ENCODE measurements around the gene CLIP3. TPM values are rescaled to one million over a fixed set of nuclear protein-coding genes. Genes with fewer than 3 reads are reported as not detected.

Gene CLIP3
- total RNA-seq, 1 donor from 2014 or later = 4.7 TPM

- no peak for DNase-seq (ENCODE audit: low read depth)
- TF ChIP-seq CTCF (IDR thresholded peaks at IDR 0.05; ENCODE audit: insufficient read depth, low read length, poor library complexity, severe bottlenecking) = no peak
- H3K27me3 ChIP-seq (ENCODE audit: control insufficient read depth, insufficient read depth, low read length) = no peaks in the 10 kb centered on the region
- no peak overlapping the region for H3K4me3 ChIP-seq (ENCODE audit: low read depth, low read length)
- no peaks in the 10 kb centered on the region for H3K36me3 ChIP-seq (ENCODE audit: control insufficient read depth, insufficient read depth, low read length)
These were observed 65.9 kb downstream of the CLIP3 start for GRCh38 chr19:35966771-35967170.

Other genes with a start within 250 kb of the CLIP3 start
- gene PRODH2, start 220.0 kb downstream of the CLIP3 start, total RNA-seq = not detected in 2 replicates
- 0.68 and 0.92 TPM in 2 replicates for gene NPHS1, start 180.4 kb downstream of the CLIP3 start, total RNA-seq
- 0.50 and 1.0 TPM in 2 replicates for gene KIRREL2, start 176.0 kb downstream of the CLIP3 start, total RNA-seq
- gene APLP1, start 164.3 kb downstream of the CLIP3 start, total RNA-seq = 6.3 and 9.3 TPM in 2 replicates
- gene NFKBID, start 132.3 kb downstream of the CLIP3 start, total RNA-seq = 6.1 and 6.2 TPM in 2 replicates
- gene HCST, start 130.3 kb downstream of the CLIP3 start, total RNA-seq = not detected in 2 replicates
- 1.1 TPM in 1 of 2 replicates, not detected in the other for gene TYROBP, start 124.6 kb downstream of the CLIP3 start, total RNA-seq
- gene LRFN3, start 96.5 kb downstream of the CLIP3 start, total RNA-seq = 14.4 and 24.8 TPM in 2 replicates
- 47.4 and 49.5 TPM in 2 replicates for gene SDHAF1, start 37.7 kb downstream of the CLIP3 start, total RNA-seq
- gene SYNE4, start 24.1 kb downstream of the CLIP3 start, total RNA-seq = 8.6 and 11.5 TPM in 2 replicates
- 17.5 and 22.4 TPM in 2 replicates for gene ALKBH6, start 18.7 kb downstream of the CLIP3 start, total RNA-seq
- gene THAP8, start 21.4 kb upstream of the CLIP3 start, total RNA-seq = 12.0 and 16.3 TPM in 2 replicates
- gene WDR62, start 22.0 kb upstream of the CLIP3 start, total RNA-seq = 1.8 and 2.8 TPM in 2 replicates
- gene OVOL3, start 78.3 kb upstream of the CLIP3 start, total RNA-seq = not detected in 2 replicates
- 58.5 and 82.6 TPM in 2 replicates for gene POLR2I, start 82.0 kb upstream of the CLIP3 start, total RNA-seq
- gene TBCB, start 82.6 kb upstream of the CLIP3 start, total RNA-seq = 337 and 371 TPM in 2 replicates
- 262 and 352 TPM in 2 replicates for gene CAPNS1, start 107.2 kb upstream of the CLIP3 start, total RNA-seq
- gene COX7A1, start 119.6 kb upstream of the CLIP3 start, total RNA-seq = 1.0 and 1.4 TPM in 2 replicates
- gene ZNF565, start 181.8 kb upstream of the CLIP3 start, total RNA-seq = 1.5 and 2.2 TPM in 2 replicates
- gene ZNF146, start 182.2 kb upstream of the CLIP3 start, total RNA-seq = 123 and 155 TPM in 2 replicates

All from kidney epithelial cell (primary cell).